ENCODE data around the gene ATP8A2. TPM values are rescaled to one million over a fixed set of nuclear protein-coding genes. Genes with fewer than 3 reads are reported as not detected.

Gene ATP8A2
- total and polyA plus RNA-seq, 10 of the 15 experiments (the other 5 are each of a cell fraction or from before 2014, with no cell fraction given) = 0.01 to 0.04 (median 0.04) TPM; not detected in 7

GRCh38 chr13:25965596-25965995 lies 593.8 kb downstream of the ATP8A2 start:
- H3K27me3 ChIP-seq (replicated peaks in 1 of 2; ENCODE audit: control insufficient read depth in 2 of 2, insufficient read depth in 2 of 2, low read length in 1 of 2) = no peaks in the 10 kb centered on the region
- DNase-seq (ENCODE audit: low read depth, low spot score) = no peak
- CTCF ChIA-PET = no interaction called here
- H3K9me3 ChIP-seq (replicated peaks; ENCODE audit: control insufficient read depth, insufficient read depth, low read length) = no peaks in the 10 kb centered on the region
- H3K27ac ChIP-seq (ENCODE audit: control insufficient read depth, insufficient read depth) = no peak overlapping the region
- FAIRE-seq = no peak
- no peak for ATAC-seq
- RAD21 ChIA-PET (ENCODE audit: unreplicated experiment) = no interaction called here
- no peaks in the 10 kb centered on the region for H3K79me2 ChIP-seq (ENCODE audit: control insufficient read depth, insufficient read depth, low read length)
- H4K20me1 ChIP-seq (ENCODE audit: control insufficient read depth, insufficient read depth) = no peaks in the 10 kb centered on the region
- in situ Hi-C loops (cut with MboI) (no loop called here), intact Hi-C loops (cut with micrococcal nuclease; ENCODE audit: unreplicated experiment) (no loop called here)
- H3K9ac ChIP-seq (ENCODE audit: control insufficient read depth, insufficient read depth, low read length) = no peak overlapping the region
- no peak overlapping the region for H3K4me2 ChIP-seq (ENCODE audit: control insufficient read depth, insufficient read depth)
- H3K4me1 ChIP-seq (ENCODE audit: control insufficient read depth, insufficient read depth, low read length) = no peaks in the 10 kb centered on the region
- POLR2A ChIA-PET = no interaction called here
- H2AFZ ChIP-seq (ENCODE audit: control insufficient read depth, low read depth, low read length) = no peak overlapping the region
- no peaks in the 10 kb centered on the region for H3K36me3 ChIP-seq (ENCODE audit: control insufficient read depth in 2 of 2, insufficient read depth in 2 of 2, low read length in 1 of 2)
- TF ChIP-seq CBX5 (IDR thresholded peaks at IDR 0.05; ENCODE audit: low read depth) = no peak
- TF ChIP-seq NR2F1 (conservative IDR thresholded peaks at IDR 0.05) = no peak
- TF ChIP-seq POLR2A (IDR thresholded peaks at IDR 0.05; ENCODE audit: low read depth, low read length) = no peak
- no peak for TF ChIP-seq PRDM15 (CRISPR knock-in tag; IDR thresholded peaks at IDR 0.05)
- TF ChIP-seq ATF2 (IDR thresholded peaks at IDR 0.05; ENCODE audit: low read length) = no peak
- TF ChIP-seq POLR2AphosphoS5 (IDR thresholded peaks at IDR 0.05; ENCODE audit: low read length) = no peak
- no peak for TF ChIP-seq SMAD1 (IDR thresholded peaks at IDR 0.05; ENCODE audit: low read depth, partially characterized antibody)
- no peak for TF ChIP-seq RUNX3 (IDR thresholded peaks at IDR 0.05; ENCODE audit: low read length)
- TF ChIP-seq HDAC6 (IDR thresholded peaks at IDR 0.05; ENCODE audit: unreplicated experiment) = no peak
- SMC1A ChIA-PET (ENCODE audit: uncharacterized antibody, unreplicated experiment) = no interaction called here
- H3K4me3 ChIP-seq = no peak overlapping the region
- WGBS (ENCODE audit: insufficient coverage, insufficient replicate concordance, low lambda C conversion rate, missing lambda C conversion rate) = 0% methylated on average over 2 of the region's 2 CpGs
- no TSS peak for BruUV-seq (replicated peaks)

Data from GM12878 (cell line).